Astrocyte (in vitro differentiated cells and primary cell): ENCODE measurements around the gene MRPS25. TPM values are rescaled to one million over a fixed set of nuclear protein-coding genes. Genes with fewer than 3 reads are reported as not detected.

Experiments
- DNase-seq: peaks from one replicate; pipeline ENCODE4 v3.0.0-alpha.2; 2010; ENCODE audit warnings: low read depth
- FAIRE-seq: peaks from 2 replicates; lab custom pipeline; 2011; peaks lifted over from hg19 to GRCh38; lab: Jason Lieb, UNC
- H2AFZ ChIP-seq: 2 replicates; pipeline ENCODE4 v1.6.0; 2012; ENCODE audit warnings: low read depth, low read length, inconsistent platforms
- H3K27ac ChIP-seq: 2 replicates; pipeline ENCODE4 v1.5.1; 2011; ENCODE audit warnings: low read depth, low read length, inconsistent platforms
- H3K27me3 ChIP-seq: 2 replicates; pipeline ENCODE4 v1.6.0; 2011; ENCODE audit warnings: low read length, inconsistent platforms; ENCODE audit not compliant: insufficient read depth
- H3K36me3 ChIP-seq: 2 replicates; pipeline ENCODE4 v1.5.1; 2011; ENCODE audit warnings: low read length, inconsistent platforms; ENCODE audit not compliant: insufficient read depth
- H3K4me1 ChIP-seq: 2 replicates; pipeline ENCODE4 v1.5.1; 2011; ENCODE audit warnings: low read length, inconsistent platforms; ENCODE audit not compliant: insufficient read depth
- H3K4me2 ChIP-seq: 2 replicates; pipeline ENCODE4 v1.6.0; 2012; ENCODE audit warnings: low read length, inconsistent platforms
- H3K4me3 ChIP-seq: 2 replicates; pipeline ENCODE4 v1.5.1; 2011; ENCODE audit warnings: low read depth, mild to moderate bottlenecking, low read length, inconsistent platforms; ENCODE audit not compliant: insufficient read depth
- H3K79me2 ChIP-seq: 2 replicates; pipeline ENCODE4 v1.6.0; 2012; ENCODE audit warnings: mild to moderate bottlenecking, low read length, inconsistent platforms; ENCODE audit not compliant: insufficient read depth
- H3K9ac ChIP-seq: 2 replicates; pipeline ENCODE4 v1.6.0; 2012; ENCODE audit warnings: mild to moderate bottlenecking, low read length, inconsistent platforms
- H3K9me3 ChIP-seq: 2 replicates; pipeline ENCODE4 v1.5.1; 2012; ENCODE audit warnings: low read depth, mild to moderate bottlenecking, low read length, inconsistent platforms; ENCODE audit not compliant: insufficient read depth
- H4K20me1 ChIP-seq: 2 replicates; pipeline ENCODE4 v1.6.0; 2012; ENCODE audit warnings: low read length, inconsistent platforms; ENCODE audit not compliant: insufficient read depth
- H3K27ac Mint-ChIP-seq: one replicate; pipeline ENCODE4 v1.8.0; 2021; ENCODE audit warnings: mild to moderate bottlenecking, mixed read lengths; ENCODE audit not compliant: unreplicated experiment
- H3K27me3 Mint-ChIP-seq: one replicate; pipeline ENCODE4 v1.8.0; 2021; ENCODE audit warnings: low read depth, mixed read lengths; ENCODE audit not compliant: unreplicated experiment
- H3K36me3 Mint-ChIP-seq: one replicate; pipeline ENCODE4 v1.8.0; 2021; ENCODE audit warnings: low read depth, mixed read lengths; ENCODE audit not compliant: unreplicated experiment
- H3K4me1 Mint-ChIP-seq: one replicate; pipeline ENCODE4 v1.8.0; 2021; ENCODE audit warnings: low read depth, mixed read lengths; ENCODE audit not compliant: unreplicated experiment
- H3K4me3 Mint-ChIP-seq: one replicate; pipeline ENCODE4 v1.8.0; 2021; ENCODE audit warnings: mild to moderate bottlenecking, moderate library complexity, mixed read lengths; ENCODE audit not compliant: unreplicated experiment
- H3K9me3 Mint-ChIP-seq: one replicate; pipeline ENCODE4 v1.8.0; 2021; ENCODE audit warnings: mild to moderate bottlenecking, mixed read lengths; ENCODE audit not compliant: unreplicated experiment
- EZH2 ChIP-seq: IDR thresholded peaks from 2 replicates; pipeline ENCODE4 v1.6.1; 2012; ENCODE audit warnings: mild to moderate bottlenecking, low read length, inconsistent platforms; ENCODE audit not compliant: insufficient read depth
- total RNA-seq: library from RNA; stranded (reverse); gene quantifications from 2 replicates; pipeline ENCODE4 v1.2.1, GENCODE V29; 2021
- TF ChIP-seq, protein P1 (sequence below): IDR thresholded peaks from 2 replicates; pipeline ENCODE4 v1.5.1; 2011; ENCODE audit warnings: low read depth, mild to moderate bottlenecking, inconsistent platforms, low read length, moderate library complexity; ENCODE audit not compliant: insufficient read depth

The MRPS25 gene
- total RNA-seq, 1 donor from 2014 or later: 38.9 TPM

GRCh38 chr3:15098503-15099363, 33.6 kb upstream of the MRPS25 start, which contains the start of gene RBSN:
Gene RBSN, minus strand, starts transcription at chr3:15099148. Its CDS starts 3,028 bp downstream, at chr3:15096120.
- H3K27ac Mint-ChIP-seq: peak within 1 kb of the TSS; percentile 73
- H3K9me3 ChIP-seq: no peaks in the 10 kb centered on the region
- peaks cover 17% of the 10 kb centered on the region for H3K36me3 ChIP-seq
- TF ChIP-seq, protein P1, sequence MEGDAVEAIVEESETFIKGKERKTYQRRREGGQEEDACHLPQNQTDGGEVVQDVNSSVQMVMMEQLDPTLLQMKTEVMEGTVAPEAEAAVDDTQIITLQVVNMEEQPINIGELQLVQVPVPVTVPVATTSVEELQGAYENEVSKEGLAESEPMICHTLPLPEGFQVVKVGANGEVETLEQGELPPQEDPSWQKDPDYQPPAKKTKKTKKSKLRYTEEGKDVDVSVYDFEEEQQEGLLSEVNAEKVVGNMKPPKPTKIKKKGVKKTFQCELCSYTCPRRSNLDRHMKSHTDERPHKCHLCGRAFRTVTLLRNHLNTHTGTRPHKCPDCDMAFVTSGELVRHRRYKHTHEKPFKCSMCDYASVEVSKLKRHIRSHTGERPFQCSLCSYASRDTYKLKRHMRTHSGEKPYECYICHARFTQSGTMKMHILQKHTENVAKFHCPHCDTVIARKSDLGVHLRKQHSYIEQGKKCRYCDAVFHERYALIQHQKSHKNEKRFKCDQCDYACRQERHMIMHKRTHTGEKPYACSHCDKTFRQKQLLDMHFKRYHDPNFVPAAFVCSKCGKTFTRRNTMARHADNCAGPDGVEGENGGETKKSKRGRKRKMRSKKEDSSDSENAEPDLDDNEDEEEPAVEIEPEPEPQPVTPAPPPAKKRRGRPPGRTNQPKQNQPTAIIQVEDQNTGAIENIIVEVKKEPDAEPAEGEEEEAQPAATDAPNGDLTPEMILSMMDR: no peak
- TF ChIP-seq EZH2: no peak
- peak within 1 kb of the TSS; percentile 98 for H3K9ac ChIP-seq
- peaks cover 11% of the 10 kb centered on the region for H4K20me1 ChIP-seq
- H3K27ac ChIP-seq: peak within 1 kb of the TSS; percentile 91
- H3K4me1 Mint-ChIP-seq: peaks cover 3% of the 10 kb centered on the region
- H3K27me3 Mint-ChIP-seq: no peaks in the 10 kb centered on the region
- peak within 1 kb of the TSS; percentile 92 for H2AFZ ChIP-seq
- FAIRE-seq (no peak), DNase-seq (peak; percentile 89)
- H3K4me2 ChIP-seq: peak within 1 kb of the TSS; percentile 93
- H3K9me3 Mint-ChIP-seq: no peaks in the 10 kb centered on the region
- peak within 1 kb of the TSS; percentile 93 for H3K4me3 Mint-ChIP-seq
- no peaks in the 10 kb centered on the region for H3K27me3 ChIP-seq
- H3K79me2 ChIP-seq: peaks cover 30% of the 10 kb centered on the region
- H3K4me3 ChIP-seq: peak within 1 kb of the TSS; percentile 100
- peaks cover 15% of the 10 kb centered on the region for H3K4me1 ChIP-seq
- peaks cover 2% of the 10 kb centered on the region for H3K36me3 Mint-ChIP-seq

GRCh38 chr3:15097891-15098290, 32.8 kb upstream of the MRPS25 start:
- no peaks in the 10 kb centered on the region for H3K9me3 ChIP-seq
- H2AFZ ChIP-seq: no peak overlapping the region
- no peaks in the 10 kb centered on the region for H3K27me3 Mint-ChIP-seq
- peak overlapping the region; percentile 93 for H3K4me3 Mint-ChIP-seq
- H3K4me1 ChIP-seq: peaks cover 15% of the 10 kb centered on the region
- peaks cover 17% of the 10 kb centered on the region for H3K36me3 ChIP-seq
- H3K4me2 ChIP-seq: peak overlapping the region; percentile 93
- FAIRE-seq (no peak), DNase-seq (peak; percentile 56)
- no peak for TF ChIP-seq EZH2
- TF ChIP-seq, protein P1: no peak
- H3K9ac ChIP-seq: peak overlapping the region; percentile 98
- no peaks in the 10 kb centered on the region for H3K9me3 Mint-ChIP-seq
- peaks cover 30% of the 10 kb centered on the region for H3K79me2 ChIP-seq
- peak overlapping the region; percentile 15 for H3K27ac Mint-ChIP-seq
- peak overlapping the region; percentile 91 for H3K27ac ChIP-seq
- H3K4me3 ChIP-seq: peak overlapping the region; percentile 100
- H3K36me3 Mint-ChIP-seq: peaks cover 2% of the 10 kb centered on the region
- H3K4me1 Mint-ChIP-seq: peaks cover 3% of the 10 kb centered on the region
- H4K20me1 ChIP-seq: peaks cover 11% of the 10 kb centered on the region
- H3K27me3 ChIP-seq: no peaks in the 10 kb centered on the region
